GM21360 (cell line): Measurements from ENCODE around the gene ACD.

Source experiments
- ATAC-seq: cut with Tn5 transposase; IDR thresholded peaks from one replicate; pipeline ENCODE4 v1.9.1; 2021; ENCODE audit warnings: mild to moderate bottlenecking, moderate library complexity; ENCODE audit not compliant: unreplicated experiment

ACD gene

DNA sequence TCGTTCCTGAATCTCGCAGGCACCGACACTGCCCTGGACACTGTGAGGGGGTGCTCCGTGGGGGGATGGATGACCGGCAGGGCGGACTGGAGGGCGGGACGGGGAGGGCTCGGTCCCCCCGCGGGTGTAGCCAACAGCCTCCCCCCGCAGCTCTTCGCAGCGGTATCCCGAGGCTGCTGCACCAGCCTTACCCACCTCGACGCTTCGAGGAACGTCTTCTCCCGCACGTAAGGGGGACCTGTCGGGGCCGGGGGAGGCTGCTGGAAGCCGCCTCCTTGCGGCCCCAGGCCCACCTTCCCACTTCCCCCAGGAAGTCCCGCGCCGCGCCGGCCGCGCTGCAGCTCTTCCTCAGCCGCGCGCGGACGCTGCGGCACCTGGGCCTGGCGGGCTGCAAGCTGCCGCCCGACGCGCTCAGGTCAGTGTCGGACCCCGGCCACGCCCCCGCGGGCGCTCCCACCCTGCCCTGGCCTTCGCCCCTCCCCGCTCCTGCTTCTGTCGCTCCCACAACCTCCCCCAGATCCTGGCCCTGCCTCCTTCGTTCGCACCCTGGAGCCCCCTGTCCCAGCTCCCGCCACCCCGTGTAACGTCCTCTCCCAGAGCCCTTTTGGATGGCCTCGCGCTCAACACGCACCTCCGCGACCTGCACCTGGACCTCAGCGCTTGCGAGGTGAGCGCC is 11.8 kb downstream of the ACD start:
- no peak for ATAC-seq

GRCh38 chr16:67647681-67648080 is 12.4 kb downstream of the ACD start:
- no peak for ATAC-seq

DNA sequence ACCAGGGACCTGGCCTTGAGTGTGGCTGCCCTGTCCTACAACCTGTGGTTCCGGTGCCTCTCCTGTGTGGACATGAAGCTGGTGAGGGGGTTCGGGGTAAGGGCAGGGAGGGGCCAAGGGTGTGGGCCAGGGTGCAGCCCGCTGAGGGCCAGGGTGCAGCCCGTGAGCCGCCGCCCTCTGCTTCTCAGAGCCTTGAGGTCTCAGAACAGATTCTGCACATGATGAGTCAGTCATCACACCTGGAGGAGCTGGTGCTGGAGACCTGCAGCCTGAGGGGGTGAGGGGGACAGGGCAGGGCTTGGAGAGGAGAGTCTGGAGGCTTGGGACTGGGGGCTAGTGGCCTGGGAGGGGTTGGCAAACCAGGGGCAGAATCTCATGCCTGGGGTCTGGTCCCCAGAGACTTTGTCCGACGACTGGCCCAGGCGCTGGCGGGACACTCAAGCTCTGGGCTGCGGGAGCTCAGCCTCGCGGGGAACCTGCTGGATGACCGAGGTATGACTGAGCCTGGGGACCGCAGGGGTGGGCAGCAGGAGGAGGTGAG is 12.9 kb downstream of the ACD start:
- no peak for ATAC-seq

DNA sequence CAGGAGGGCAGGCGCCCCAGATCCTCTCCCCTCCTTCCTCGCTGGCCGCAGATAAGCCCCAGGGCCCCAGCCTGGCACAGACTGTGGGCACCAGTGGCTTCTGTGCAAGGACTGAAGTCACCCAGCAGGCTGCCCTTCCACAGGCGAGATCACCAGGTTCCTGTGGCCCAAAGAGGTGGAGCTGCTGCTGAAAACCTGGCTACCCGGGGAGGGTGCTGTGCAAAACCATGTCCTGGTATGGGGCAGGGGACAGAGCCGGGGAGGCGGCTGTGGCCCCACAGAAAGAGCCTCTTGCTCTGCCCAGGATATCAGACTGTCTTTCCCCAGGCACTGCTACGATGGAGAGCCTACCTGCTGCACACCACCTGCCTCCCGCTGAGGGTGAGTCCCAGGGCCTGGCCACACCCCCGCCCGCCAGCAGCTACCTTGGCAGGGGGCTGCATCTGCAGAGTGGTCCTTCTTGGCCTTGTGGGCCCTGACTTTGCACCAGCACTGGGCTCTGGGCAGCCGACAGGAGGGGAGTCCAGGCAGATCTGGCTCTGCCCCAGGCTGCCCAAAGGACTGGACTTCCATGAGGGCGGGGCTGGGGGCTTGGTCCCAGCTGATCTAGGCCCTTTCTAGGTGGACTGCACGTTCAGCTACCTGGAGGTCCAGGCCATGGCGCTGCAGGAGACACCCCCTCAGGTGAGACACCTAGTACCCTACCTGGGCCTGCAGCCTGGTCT is 14.5 kb downstream of the ACD start:
- no peak for ATAC-seq

GRCh38 chr16:67644038-67644437 is 16.0 kb downstream of the ACD start:
- ATAC-seq = no peak

- no peak for ATAC-seq
Measured at GRCh38 chr16:67641779-67642708, 18.0 kb downstream of the ACD start.

DNA sequence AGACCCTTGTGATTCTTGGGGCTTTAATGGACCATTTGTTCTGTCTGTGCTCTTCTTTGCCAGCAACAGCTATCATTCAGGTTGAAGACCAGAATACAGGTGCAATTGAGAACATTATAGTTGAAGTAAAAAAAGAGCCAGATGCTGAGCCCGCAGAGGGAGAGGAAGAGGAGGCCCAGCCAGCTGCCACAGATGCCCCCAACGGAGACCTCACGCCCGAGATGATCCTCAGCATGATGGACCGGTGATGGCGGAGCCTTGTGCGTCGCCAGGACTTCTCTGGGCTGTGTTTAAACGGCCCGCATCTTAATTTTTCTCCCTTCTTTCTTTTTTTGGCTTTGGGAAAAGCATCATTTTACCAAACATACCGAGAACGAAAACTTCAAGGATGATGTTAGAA is 22.4 kb downstream of the ACD start:
- ATAC-seq = no peak

- ATAC-seq = no peak
Measured at GRCh38 chr16:67636713-67637112, 23.3 kb downstream of the ACD start.

DNA sequence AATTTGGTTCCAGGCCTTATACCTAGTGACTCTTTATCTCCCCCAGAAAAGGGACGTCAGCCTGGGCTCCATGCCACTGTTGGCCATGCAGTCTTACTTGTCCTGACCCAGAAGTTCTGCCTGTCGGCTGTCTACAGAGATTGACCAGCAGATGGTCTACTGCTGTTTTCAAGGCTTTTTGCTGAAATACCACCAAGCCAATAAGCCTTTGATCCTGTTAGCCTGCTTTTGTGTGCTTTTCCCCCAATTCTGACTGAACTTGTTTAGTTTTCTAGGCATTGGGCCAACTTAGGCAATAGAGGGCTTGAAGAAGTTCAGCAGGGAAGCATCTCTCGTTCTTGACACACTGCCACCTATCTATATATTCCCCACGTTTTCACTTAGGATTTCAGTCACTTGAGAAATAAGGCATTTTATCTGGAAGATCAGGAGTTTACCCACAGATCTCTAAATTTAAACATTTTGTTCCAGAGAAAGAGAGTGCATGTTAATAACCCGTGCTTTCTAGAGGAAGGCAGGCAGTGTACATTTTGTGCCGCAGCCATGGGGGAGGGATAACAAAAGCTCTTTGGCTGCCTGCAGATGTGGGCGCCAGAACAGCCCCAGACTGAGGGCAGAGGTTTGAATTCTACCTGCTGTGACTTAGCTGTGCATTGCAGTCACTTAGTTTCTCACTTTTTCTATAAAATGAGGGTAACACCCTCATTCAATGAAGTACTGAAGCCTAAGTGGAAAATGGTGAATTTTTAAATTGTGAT is 27.5 kb downstream of the ACD start:
- no peak for ATAC-seq

GRCh38 chr16:67628216-67628615 is 31.8 kb downstream of the ACD start:
- ATAC-seq = no peak

- ATAC-seq = no peak
Measured at GRCh38 chr16:67613808-67614207, 46.3 kb downstream of the ACD start.

GRCh38 chr16:67608364-67608763 is 51.7 kb downstream of the ACD start:
- no peak for ATAC-seq
